NCI-H2107 treated with DMSO at 0.1 percent for 48 hours (cell line): ENCODE measurements around the gene BAD.
"Not testable (repeated sequence)": the region's sequence is repeated elsewhere in the genome, so short reads cannot be mapped to it uniquely, and the experiment has no call there.

Experiments
- DNase-seq: peaks from one replicate; lab custom pipeline; 2025; ENCODE audit not compliant: unreplicated experiment; lab: John Stamatoyannopoulos, UW

Gene BAD

GRCh38 chr11:64315667-64316526, 31.4 kb upstream of the BAD start:
- DNase-seq, result not testable (repeated sequence)

- DNase-seq, result no peak
Measured at GRCh38 chr11:64314805-64315561, 30.5 kb upstream of the BAD start.

GRCh38 chr11:64314146-64314804, 29.8 kb upstream of the BAD start:
- no peak for DNase-seq

GRCh38 chr11:64313491-64314145, 29.2 kb upstream of the BAD start:
- no peak for DNase-seq

- DNase-seq, result no peak
Measured at GRCh38 chr11:64312947-64313346, 28.5 kb upstream of the BAD start.

GRCh38 chr11:64307795-64308194, 23.3 kb upstream of the BAD start:
- not testable (repeated sequence) for DNase-seq

- DNase-seq, result no peak
Measured at GRCh38 chr11:64306876-64307622, 22.6 kb upstream of the BAD start.

GRCh38 chr11:64306563-64306875, 22.1 kb upstream of the BAD start:
- no peak for DNase-seq

- DNase-seq, result no peak
Measured at GRCh38 chr11:64305691-64306562, 21.5 kb upstream of the BAD start.

- peak; percentile 95 for DNase-seq
Measured at GRCh38 chr11:64305075-64305690, 20.7 kb upstream of the BAD start, which contains the start of gene ESRRA. ESRRA (plus strand) TSS chr11:64305524; CDS start chr11:64307180, 1,656 bp downstream.

GRCh38 chr11:64304316-64305072, 20.0 kb upstream of the BAD start:
- DNase-seq, result peak; percentile 86

- DNase-seq, result no peak
Measured at GRCh38 chr11:64304032-64304315, 19.5 kb upstream of the BAD start.

- DNase-seq, result no peak
Measured at GRCh38 chr11:64303109-64304031, 18.9 kb upstream of the BAD start.

- DNase-seq, result no peak
Measured at GRCh38 chr11:64299847-64300648, 15.6 kb upstream of the BAD start, which contains the start of gene CATSPERZ. CATSPERZ (plus strand) TSS chr11:64300358; CDS start chr11:64300411, 53 bp downstream.

GRCh38 chr11:64298966-64299846, 14.7 kb upstream of the BAD start:
- DNase-seq, result no peak
